ENCODE data around the gene DENND1A. TPM values are rescaled to one million over a fixed set of nuclear protein-coding genes. Genes with fewer than 3 reads are reported as not detected.

DENND1A gene
- total and polyA plus RNA-seq, 4 donors = 7.9 to 22.0 (median 13.9) TPM

GRCh38 chr9:123517512-123517911 is 412.4 kb downstream of the DENND1A start:
- H3K4me3 ChIP-seq (ENCODE audit: low read depth in 1 of 3, low read length in 3 of 3) = no peak overlapping the region
- H3K27ac ChIP-seq (ENCODE audit: low read depth in 1 of 2, low read length in 2 of 2) = no peak overlapping the region
- H3K27me3 ChIP-seq (ENCODE audit: control insufficient read depth in 4 of 4, insufficient read depth in 4 of 4, low read length in 3 of 4) = no peaks in the 10 kb centered on the region
- TF ChIP-seq TAF1 (conservative IDR thresholded peaks at IDR 0.05) (no peak), HNF4G (IDR thresholded peaks at IDR 0.05) (no peak), JUND (IDR thresholded peaks at IDR 0.05) (no peak)
- TF ChIP-seq, protein P1, sequence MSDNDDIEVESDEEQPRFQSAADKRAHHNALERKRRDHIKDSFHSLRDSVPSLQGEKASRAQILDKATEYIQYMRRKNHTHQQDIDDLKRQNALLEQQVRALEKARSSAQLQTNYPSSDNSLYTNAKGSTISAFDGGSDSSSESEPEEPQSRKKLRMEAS (IDR thresholded peaks at IDR 0.05) = no peak
- H3K4me1 ChIP-seq (ENCODE audit: control insufficient read depth in 4 of 4, insufficient read depth in 4 of 4, low read length in 3 of 4) = peaks cover 0 to 11% (median under 1%) of the 10 kb centered on the region in 4 donors
- peaks cover 0 to 4% (median 0%) of the 10 kb centered on the region in 4 donors for H3K36me3 ChIP-seq (ENCODE audit: control insufficient read depth in 4 of 4, insufficient read depth in 3 of 4, low read depth in 1 of 4, low read length in 3 of 4)
- 93% methylated on average over 4 of the region's 4 CpGs for WGBS
- no peak overlapping the region for H3K9ac ChIP-seq (ENCODE audit: low read depth in 1 of 2, low read length in 2 of 2)
- DNase-seq (ENCODE audit: low spot score) = no peak
- no peaks in the 10 kb centered on the region for H3K9me3 ChIP-seq (ENCODE audit: control insufficient read depth in 4 of 4, low read length in 3 of 4)

DNA sequence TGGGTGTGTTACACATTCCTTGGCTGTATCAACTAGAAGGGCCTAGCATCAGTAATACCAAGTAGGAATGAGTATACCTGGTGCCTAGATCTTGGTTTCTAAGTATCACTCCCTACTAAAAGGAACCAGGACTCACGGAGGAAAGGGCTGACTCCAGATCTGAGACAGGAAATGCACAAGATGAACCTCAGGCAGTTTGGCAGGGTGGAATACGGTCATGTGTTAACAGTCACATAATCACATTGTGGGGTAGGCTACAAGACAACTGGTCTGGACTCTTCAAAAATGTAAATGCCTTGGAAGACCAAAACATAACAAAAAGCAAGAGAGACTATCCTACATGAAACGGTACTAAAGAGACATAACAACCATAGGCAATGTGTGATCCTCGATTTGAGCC is 415.2 kb downstream of the DENND1A start:
- no peak overlapping the region for H3K27ac ChIP-seq (ENCODE audit: low read depth in 1 of 2, low read length in 2 of 2)
- H3K27me3 ChIP-seq (ENCODE audit: control insufficient read depth in 4 of 4, insufficient read depth in 4 of 4, low read length in 3 of 4) = no peaks in the 10 kb centered on the region
- H3K4me3 ChIP-seq (ENCODE audit: low read depth in 1 of 3, low read length in 3 of 3) = no peak overlapping the region
- no peaks in the 10 kb centered on the region for H3K9me3 ChIP-seq (ENCODE audit: control insufficient read depth in 4 of 4, low read length in 3 of 4)
- 85% methylated on average over 4 of the region's 4 CpGs for WGBS
- no peaks in the 10 kb centered on the region for H3K36me3 ChIP-seq (ENCODE audit: control insufficient read depth in 4 of 4, insufficient read depth in 3 of 4, low read depth in 1 of 4, low read length in 3 of 4)
- TF ChIP-seq JUND (IDR thresholded peaks at IDR 0.05) (no peak), CTCF (IDR thresholded peaks at IDR 0.05; ENCODE audit: low read depth, low read length, missing input control) (no peak), TAF1 (conservative IDR thresholded peaks at IDR 0.05) (no peak), EGR1 (IDR thresholded peaks at IDR 0.05; ENCODE audit: low read depth in 2 of 2) (no peak), REST (IDR thresholded peaks at IDR 0.05) (no peak), ZBTB33 (IDR thresholded peaks at IDR 0.05) (no peak), FOXA2 (IDR thresholded peaks at IDR 0.05) (no peak), YY1 (IDR thresholded peaks at IDR 0.05) (no peak), HNF4G (IDR thresholded peaks at IDR 0.05) (no peak)
- TF ChIP-seq, protein P1 (IDR thresholded peaks at IDR 0.05) = no peak
- TF ChIP-seq, protein P2, sequence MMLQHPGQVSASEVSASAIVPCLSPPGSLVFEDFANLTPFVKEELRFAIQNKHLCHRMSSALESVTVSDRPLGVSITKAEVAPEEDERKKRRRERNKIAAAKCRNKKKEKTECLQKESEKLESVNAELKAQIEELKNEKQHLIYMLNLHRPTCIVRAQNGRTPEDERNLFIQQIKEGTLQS (IDR thresholded peaks at IDR 0.05) = no peak
- H3K9ac ChIP-seq (ENCODE audit: low read depth in 1 of 2, low read length in 2 of 2) = no peak overlapping the region
- H3K4me1 ChIP-seq (ENCODE audit: control insufficient read depth in 4 of 4, insufficient read depth in 4 of 4, low read length in 3 of 4) = peaks cover 7 to 26% (median 14%) of the 10 kb centered on the region in 4 donors
- DNase-seq (ENCODE audit: low spot score) = no peak
